K562 (cell line): Measurements from ENCODE around the gene NCOR2. TPM values are rescaled to one million over a fixed set of nuclear protein-coding genes. Genes with fewer than 3 reads are reported as not detected.

Experiments used
- ATAC-seq: fragments of 200-7000 bp; cut with Tn5 transposase; 3 replicates; pipeline ENCODE4 v1.9.1; 2020; ENCODE audit warnings: moderate library complexity
- BruUV-seq: library from RNA; stranded (reverse); fragments of 400-500 nt; replicated peaks from 2 replicates; lab custom pipeline; 2021; lab: Mats Ljungman, UMichigan
- CTCF ChIA-PET: fragments of 300-600 bp; formaldehyde crosslinking; extraction: SDS; loops from one replicate; lab custom pipeline; 2021; ENCODE audit warnings: low intra/inter-chr PET ratio; lab: Yijun Ruan, JAX
- POLR2A ChIA-PET: fragments of 300-600, 350-650 bp; sonication (Branson Sonifier 250); formaldehyde crosslinking; extraction: SDS; loops from one replicate; lab custom pipeline; 2021; ENCODE audit warnings: antibody characterized with exemption, inconsistent platforms; lab: Yijun Ruan, JAX
- DNase-seq, 4 experiments: peaks; one replicate each; pipeline versions ENCODE4 v3.0.0 to v3.0.0-alpha.2; 2011 to 2018; ENCODE audit warnings: low spot score in 3 of 4, mixed read lengths in 3 of 4; ENCODE audit errors: extremely low read depth in 1 of 4
- FAIRE-seq: peaks from 2 replicates; lab custom pipeline; 2011; peaks lifted over from hg19 to GRCh38; lab: Jason Lieb, UNC
- H2AFZ ChIP-seq: 2 replicates; pipeline ENCODE4 v1.6.0; 2011; ENCODE audit warnings: low read depth, low read length, control low read depth, inconsistent platforms
- H3K27ac ChIP-seq: fragments of 200-600 bp; 3 replicates; pipeline ENCODE4 v1.8.0; 2011; ENCODE audit warnings: low read depth, mild to moderate bottlenecking, control low read depth, inconsistent platforms, low read length, moderate library complexity, mixed read lengths; ENCODE audit errors: extremely low read depth
- H3K27me3 ChIP-seq, 2 experiments: fragments of 300-600 bp in 1 of 2; 2 replicates in 1 of 2; 3 replicates in 1 of 2; pipeline versions ENCODE4 v1.6.0 to v1.8.0; 2011; ENCODE audit warnings: inconsistent platforms in 2 of 2, low read length in 2 of 2, mild to moderate bottlenecking in 1 of 2, mixed read lengths in 1 of 2, moderate library complexity in 1 of 2; ENCODE audit not compliant: control insufficient read depth in 2 of 2, insufficient read depth in 2 of 2
- H3K36me3 ChIP-seq: fragments of 300-600 bp; 3 replicates; pipeline ENCODE4 v1.8.0; 2011; ENCODE audit warnings: mild to moderate bottlenecking, low read length, inconsistent platforms; ENCODE audit not compliant: control insufficient read depth, insufficient read depth
- H3K4me1 ChIP-seq, 2 experiments: fragments of 200-600 bp in 1 of 2; replicated peaks in 1 of 2; 2 replicates in 1 of 2; 3 replicates in 1 of 2; pipeline versions ENCODE4 v1.5.1 to v1.8.0; 2011; ENCODE audit warnings: inconsistent platforms in 2 of 2, low read length in 2 of 2, mild to moderate bottlenecking in 1 of 2, mixed read lengths in 1 of 2, moderate library complexity in 1 of 2; ENCODE audit not compliant: control insufficient read depth in 2 of 2, insufficient read depth in 2 of 2
- H3K4me2 ChIP-seq: 2 replicates; pipeline ENCODE4 v1.6.1; 2011; ENCODE audit warnings: low read length, control low read depth, inconsistent platforms, mixed read lengths; ENCODE audit not compliant: insufficient read depth
- H3K4me3 ChIP-seq: fragments of 200-600 bp; sonication (generic), shearing (Covaris generic); 2 replicates; pipeline ENCODE4 v1.5.1; 2016; ENCODE audit warnings: control low read depth, inconsistent platforms
- H3K79me2 ChIP-seq: fragments of 200-600 bp; 3 replicates; pipeline ENCODE4 v1.8.0; 2011; ENCODE audit warnings: low read length, inconsistent platforms; ENCODE audit not compliant: control insufficient read depth, insufficient read depth
- H3K9ac ChIP-seq, 2 experiments: 2 replicates each; pipeline versions ENCODE4 v1.6.0 to v1.6.1; 2011; ENCODE audit warnings: low read depth in 2 of 2, low read length in 2 of 2, control low read depth in 1 of 2, inconsistent platforms in 1 of 2, mild to moderate bottlenecking in 1 of 2, mixed read lengths in 1 of 2; ENCODE audit not compliant: insufficient read depth in 1 of 2
- H3K9me1 ChIP-seq: one replicate; pipeline ENCODE4 v1.6.0; 2011; ENCODE audit warnings: inconsistent platforms, mild to moderate bottlenecking, low read length, moderate library complexity; ENCODE audit not compliant: control insufficient read depth, insufficient read depth
- H3K9me3 ChIP-seq: replicated peaks from 2 replicates; pipeline ENCODE4 v1.5.1; 2011; ENCODE audit warnings: low read depth, low read length, inconsistent platforms; ENCODE audit not compliant: control insufficient read depth, insufficient read depth
- H4K20me1 ChIP-seq: replicated peaks from 2 replicates; pipeline ENCODE4 v1.6.1; 2011; ENCODE audit warnings: low read length, inconsistent platforms, mixed read lengths; ENCODE audit not compliant: control insufficient read depth, insufficient read depth
- ARID3B ChIP-seq: fragments of 250-450 bp; sonication (Bioruptor Pico); IDR thresholded peaks from 2 replicates; pipeline ENCODE4 v1.4.0; 2020; ENCODE audit warnings: borderline replicate concordance
- ATF7 ChIP-seq: fragments of 450-650 bp; IDR thresholded peaks from 2 replicates; pipeline ENCODE4 v1.7.1; 2014; ENCODE audit warnings: mild to moderate bottlenecking, moderate library complexity
- MYC ChIP-seq, 2 experiments: fragments of 250-450 bp in 1 of 2; sonication (Bioruptor Pico) in 1 of 2; IDR thresholded peaks; 2 replicates each; pipeline versions ENCODE4 v1.5.1 to v1.6.1; 2012 to 2021; ENCODE audit warnings: low read depth in 2 of 2, borderline replicate concordance in 1 of 2, improper control_type of control experiment in 1 of 2, low read length in 1 of 2, mild to moderate bottlenecking in 1 of 2, moderate library complexity in 1 of 2
- NCOA6 ChIP-seq: fragments of 450-650 bp; IDR thresholded peaks from 2 replicates; pipeline ENCODE4 v1.6.1; 2017; ENCODE audit warnings: mild to moderate bottlenecking
- SMARCB1 ChIP-seq: IDR thresholded peaks from 2 replicates; pipeline ENCODE4 v1.6.1; 2011; ENCODE audit warnings: improper control_type of control experiment, low read depth; ENCODE audit not compliant: insufficient read length
- THAP12 ChIP-seq: fragments of 250-450 bp; sonication (Bioruptor Pico); IDR thresholded peaks from 2 replicates; pipeline ENCODE4 v1.9.0; 2021; ENCODE audit warnings: mild to moderate bottlenecking, inconsistent platforms
- TSC22D4 ChIP-seq: fragments of 450-650 bp; IDR thresholded peaks from 2 replicates; pipeline ENCODE4 v1.6.1; 2016; ENCODE audit warnings: missing genetic modification characterization, missing biosample characterization, control low read depth
- ZC3H11A ChIP-seq: IDR thresholded peaks from 2 replicates; pipeline ENCODE4 v1.6.1; 2012; ENCODE audit warnings: low read depth, low read length, improper control_type of control experiment
- ZNF133 ChIP-seq: fragments of 250-450 bp; sonication (Bioruptor Pico); IDR thresholded peaks from 2 replicates; pipeline ENCODE4 v1.4.0; 2020; ENCODE audit warnings: mild to moderate bottlenecking
- ZNF184 ChIP-seq: sonication (generic); formaldehyde crosslinking; IDR thresholded peaks from 2 replicates; pipeline ENCODE4 v1.5.0; 2020; ENCODE audit warnings: missing genetic modification reagents
- ZNF232 ChIP-seq: sonication (generic); formaldehyde crosslinking; IDR thresholded peaks from 2 replicates; pipeline ENCODE4 v1.8.0; 2022; ENCODE audit warnings: mild to moderate bottlenecking, missing genetic modification reagents
- whole genome bisulfite sequencing: fragments of 100-300 bp; shearing (Covaris generic); methylation state at CpG from one replicate; pipeline ENCODE4 v1.1.6; 2016; ENCODE audit warnings: low coverage, mixed read lengths; ENCODE audit not compliant: insufficient coverage; ENCODE audit errors: missing lambda C conversion rate; 5-methylcytosine and 5-hydroxymethylcytosine counted together
- in situ Hi-C: fragments of 300-500 bp; cut with MboI; formaldehyde crosslinking; loops from 4 replicates; pipeline ENCODE4 v1.15.0; 2018; ENCODE audit warnings: inconsistent platforms, mixed read lengths
- intact Hi-C: fragments of 100-400 bp; cut with micrococcal nuclease; formaldehyde crosslinking; loops from 2 replicates; pipeline ENCODE4 v1.14.2; 2022
- polyA plus RNA-seq, 8 experiments: library from polyadenylated mRNA; depleted of rRNA in 4 of 8; stranded (reverse) in 5 of 8; unstranded in 3 of 8; fragments of >200 nt; fragmentation: Nextera tagmentation in 2 of 8; fragmentation: Illumina TruSeq in 1 of 8; extraction: Ambion mirVana in 2 of 8; extraction: Trizol in 1 of 8; gene quantifications; 2 replicates each; pipeline versions ENCODE4 v1.2.1 to v1.2.3, GENCODE V29; 2011 to 2014; ENCODE audit warnings: inconsistent platforms in 1 of 8, missing spikeins in 1 of 8
- total RNA-seq, 7 experiments: library from RNA; depleted of rRNA in 6 of 7; stranded (reverse); fragments of >200 nt in 6 of 7; fragmentation: Illumina TruSeq in 2 of 7; extraction: Trizol in 2 of 7; gene quantifications; 2 replicates each; pipeline versions ENCODE4 v1.2.1 to v1.2.3, GENCODE V29; 2011 to 2021; ENCODE audit warnings: low replicate concordance in 1 of 7

The NCOR2 gene
- total and polyA plus RNA-seq, 9 of the 15 experiments (the other 6 are each of a cell fraction or from before 2014, with no cell fraction given), result 0.18 to 126 (median 8.4) TPM

GRCh38 chr12:124599074-124599999 is 31.9 kb upstream of the NCOR2 start:
- Histone ChIP-seq H3K4me1 (peaks cover 0 to 7% of the 10 kb centered on the region in 2 experiments; a peak in 2 of 5 replicates), H3K4me3 (no peak overlapping the region), H3K9me1 (no peaks in the 10 kb centered on the region), H2AFZ (no peak overlapping the region), H3K79me2 (no peaks in the 10 kb centered on the region), H3K27me3 (peaks cover 11 to 14% of the 10 kb centered on the region in 2 experiments; a peak in 4 of 5 replicates), H4K20me1 (no peaks in the 10 kb centered on the region), H3K9me3 (peaks cover 4% of the 10 kb centered on the region), H3K36me3 (no peaks in the 10 kb centered on the region), H3K4me2 (no peak overlapping the region), H3K27ac (no peak overlapping the region), H3K9ac (no peak overlapping the region)
- in situ Hi-C loops (no loop called here), intact Hi-C loops (no loop called here)
- TF ChIP-seq NCOA6 (no peak), ZNF184 (CRISPR knock-in tag) (peak; percentile 72; the same call in 1 of the 2 replicates)
- no peak for ATAC-seq
- WGBS, result 4% methylated on average over 10 of the region's 10 CpGs
- FAIRE-seq, result no peak
- no peak for DNase-seq
- ChIA-PET POLR2A (no interaction called here), CTCF (no interaction called here)
- no TSS peak for BruUV-seq

GRCh38 chr12:124597041-124597440 is 29.6 kb upstream of the NCOR2 start:
- no peak for FAIRE-seq
- no peak overlapping the region for H2AFZ ChIP-seq
- H3K9me1 ChIP-seq, result no peaks in the 10 kb centered on the region
- no peaks in the 10 kb centered on the region for H4K20me1 ChIP-seq
- peaks cover 4% of the 10 kb centered on the region for H3K9me3 ChIP-seq
- BruUV-seq, result no TSS peak
- no peak for DNase-seq
- ChIA-PET POLR2A (no interaction called here), CTCF (no interaction called here)
- ATAC-seq, result no peak
- H3K4me3 ChIP-seq, result no peak overlapping the region
- intact Hi-C loops (no loop called here), in situ Hi-C loops (no loop called here)
- H3K79me2 ChIP-seq, result no peaks in the 10 kb centered on the region
- peaks cover 11 to 14% of the 10 kb centered on the region in 2 experiments; a peak in 4 of 5 replicates for H3K27me3 ChIP-seq
- no peak overlapping the region for H3K27ac ChIP-seq
- WGBS, result 0% methylated on average over 2 of the region's 2 CpGs
- peaks cover 0 to 8% of the 10 kb centered on the region in 2 experiments; a peak in 1 of 5 replicates for H3K4me1 ChIP-seq
- no peak overlapping the region for H3K4me2 ChIP-seq
- no peaks in the 10 kb centered on the region for H3K36me3 ChIP-seq
- H3K9ac ChIP-seq, result no peak overlapping the region
- no peak for TF ChIP-seq ZNF232
- no peak for TF ChIP-seq ATF7
- TF ChIP-seq TSC22D4 (tag), result no peak
- TF ChIP-seq ZNF133 (CRISPR knock-in tag), result no peak
- no peak for TF ChIP-seq ARID3B
- no peak for TF ChIP-seq THAP12 (CRISPR knock-in tag)
- TF ChIP-seq ZC3H11A, result no peak
- TF ChIP-seq SMARCB1, result no peak
- TF ChIP-seq MYC (IDR thresholded peaks at IDR 0.05; ENCODE audit: low read depth, low read length), result no peak
- no peak for TF ChIP-seq MYC (CRISPR knock-in tag; IDR thresholded peaks at IDR 0.05; ENCODE audit: borderline replicate concordance, low read depth)
